ENCODE data around the gene WIPF3. TPM values are rescaled to one million over a fixed set of nuclear protein-coding genes. Genes with fewer than 3 reads are reported as not detected.

WIPF3 gene
- total RNA-seq, 3 donors from 2014 or later, result 0.16 to 3.2 (median 0.66) TPM

GRCh38 chr7:29847916-29848315 is 41.6 kb downstream of the WIPF3 start:
- no peaks in the 10 kb centered on the region for H3K9me3 ChIP-seq
- H3K36me3 ChIP-seq, result no peaks in the 10 kb centered on the region
- DNase-seq (ENCODE audit: low spot score in 2 of 2), result no peak
- no peak overlapping the region for H3K4me3 ChIP-seq
- no peaks in the 10 kb centered on the region for H3K4me1 ChIP-seq
- no peak overlapping the region for H3K27ac ChIP-seq
- intact Hi-C loops (cut with DNase I; ENCODE audit: low total_unique reads), result loop anchor here (5.0 kb wide), 1 partner anchor 401 kb away; no protein-coding TSS in a partner anchor
- H3K27me3 ChIP-seq, result no peaks in the 10 kb centered on the region
- no peak for TF ChIP-seq POLR2A (IDR thresholded peaks at IDR 0.05)
- TF ChIP-seq CTCF (IDR thresholded peaks at IDR 0.05), result no peak

DNA sequence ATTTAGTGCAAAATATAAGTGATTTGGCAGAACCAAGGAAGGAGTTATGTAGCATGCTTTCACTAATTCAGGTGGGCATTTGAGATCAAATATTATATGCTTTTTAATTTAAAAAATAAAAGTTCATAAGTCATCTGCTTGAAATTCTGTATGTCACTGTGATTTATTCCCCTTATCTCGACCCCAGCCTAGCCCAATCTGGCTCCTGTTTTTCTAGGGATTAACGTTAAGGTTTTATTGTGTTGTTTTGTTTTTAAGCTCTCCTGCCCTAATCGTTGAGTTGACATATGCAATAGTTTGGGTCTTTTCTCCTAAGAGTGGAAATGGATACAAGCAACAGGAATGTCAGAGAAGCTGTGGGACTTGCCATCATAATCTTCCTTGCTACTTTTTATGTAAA is 42.6 kb downstream of the WIPF3 start:
- intact Hi-C loops (cut with DNase I; ENCODE audit: low total_unique reads), result loop anchor here (5.0 kb wide), 1 partner anchor 402 kb away; no protein-coding TSS in a partner anchor
- Histone ChIP-seq H3K27me3 (no peaks in the 10 kb centered on the region), H3K36me3 (no peaks in the 10 kb centered on the region), H3K4me3 (no peak overlapping the region), H3K9me3 (no peaks in the 10 kb centered on the region), H3K4me1 (no peaks in the 10 kb centered on the region), H3K27ac (no peak overlapping the region)
- DNase-seq (ENCODE audit: low spot score in 2 of 2), result no peak
- no peak for TF ChIP-seq POLR2AphosphoS5 (IDR thresholded peaks at IDR 0.05)
- TF ChIP-seq CTCF (IDR thresholded peaks at IDR 0.05), result no peak
- no peak for TF ChIP-seq POLR2A (IDR thresholded peaks at IDR 0.05)

DNA sequence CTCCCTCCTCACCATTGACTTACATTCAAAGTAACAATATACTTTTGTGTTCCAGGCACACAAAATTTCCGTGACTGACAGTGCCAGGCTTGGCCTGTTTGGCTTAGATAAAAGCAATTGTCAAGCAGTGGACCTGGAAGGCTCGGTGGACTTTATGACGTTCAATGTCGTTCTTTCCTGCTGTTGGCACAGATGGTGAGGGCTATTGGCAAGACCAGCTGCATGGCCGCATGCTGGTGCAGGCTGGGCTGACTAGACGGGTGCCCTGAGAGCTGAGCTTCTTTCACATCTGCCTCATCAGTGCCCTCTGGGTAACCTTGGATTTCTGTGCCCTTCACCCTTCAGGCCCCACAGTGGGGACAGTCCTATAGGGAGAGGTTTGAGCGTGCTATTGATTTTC is 45.2 kb downstream of the WIPF3 start:
- no peak overlapping the region for H3K27ac ChIP-seq
- TF ChIP-seq POLR2AphosphoS5 (IDR thresholded peaks at IDR 0.05) (no peak), CTCF (IDR thresholded peaks at IDR 0.05) (no peak), POLR2A (IDR thresholded peaks at IDR 0.05) (no peak)
- no peak overlapping the region for H3K4me3 ChIP-seq
- intact Hi-C loops (cut with DNase I; ENCODE audit: low total_unique reads), result no loop called here
- H3K9me3 ChIP-seq, result no peaks in the 10 kb centered on the region
- no peaks in the 10 kb centered on the region for H3K27me3 ChIP-seq
- DNase-seq (ENCODE audit: low spot score in 2 of 2), result no peak
- H3K36me3 ChIP-seq, result no peaks in the 10 kb centered on the region
- no peaks in the 10 kb centered on the region for H3K4me1 ChIP-seq

DNA sequence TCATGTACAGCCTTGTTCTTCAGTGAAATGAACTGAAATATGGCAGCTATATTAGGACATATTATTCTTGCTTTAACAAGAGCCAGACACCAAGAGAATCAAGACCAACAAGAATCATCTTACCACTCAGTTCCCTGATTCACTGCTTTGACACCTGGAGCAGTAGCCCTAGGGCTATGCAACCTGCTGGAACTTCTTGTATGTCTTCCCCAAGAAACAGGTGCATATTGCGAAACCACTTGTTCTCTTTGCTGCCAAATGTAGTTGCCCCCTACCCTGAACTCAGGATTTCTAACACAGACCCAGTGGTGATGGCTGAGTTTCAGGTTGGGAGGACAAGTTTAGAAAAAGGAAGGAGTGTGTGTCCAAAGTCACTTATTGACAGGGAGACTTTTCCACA is 46.1 kb downstream of the WIPF3 start:
- H3K9me3 ChIP-seq, result no peaks in the 10 kb centered on the region

DNA sequence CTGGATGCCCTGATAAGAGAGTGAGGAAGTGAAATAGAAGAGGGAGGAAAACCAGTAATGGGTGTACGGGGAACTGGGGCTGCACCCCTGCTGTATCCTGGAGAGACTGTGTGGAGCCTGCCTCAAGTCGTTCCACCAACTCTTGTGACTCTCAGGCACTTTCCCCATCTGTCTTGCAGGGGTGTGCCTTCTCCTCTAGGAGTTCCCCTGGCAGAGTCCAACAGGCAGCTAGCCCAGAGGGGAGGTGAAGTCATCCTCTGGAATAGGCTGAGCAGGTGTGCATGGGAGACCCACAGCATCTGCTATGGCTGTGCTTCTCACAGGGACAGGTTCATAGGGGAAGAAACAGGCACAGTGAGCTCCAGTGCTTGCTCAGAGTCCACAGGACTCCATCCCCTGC is 46.8 kb downstream of the WIPF3 start:
- no peaks in the 10 kb centered on the region for H3K9me3 ChIP-seq
- intact Hi-C loops (cut with DNase I; ENCODE audit: low total_unique reads), result no loop called here
- no peak for TF ChIP-seq CTCF (IDR thresholded peaks at IDR 0.05)
- no peak for TF ChIP-seq POLR2A (IDR thresholded peaks at IDR 0.05)
- no peak for TF ChIP-seq POLR2AphosphoS5 (IDR thresholded peaks at IDR 0.05)
- no peaks in the 10 kb centered on the region for H3K27me3 ChIP-seq
- no peaks in the 10 kb centered on the region for H3K4me1 ChIP-seq
- H3K27ac ChIP-seq, result no peak overlapping the region
- no peak for DNase-seq (ENCODE audit: low spot score in 2 of 2)
- H3K4me3 ChIP-seq, result no peak overlapping the region
- no peaks in the 10 kb centered on the region for H3K36me3 ChIP-seq

More for the DNA sequence above, 46.1 kb downstream of the WIPF3 start:
- no peak for TF ChIP-seq POLR2A (IDR thresholded peaks at IDR 0.05)
- no peak for TF ChIP-seq POLR2AphosphoS5 (IDR thresholded peaks at IDR 0.05)
- TF ChIP-seq CTCF (IDR thresholded peaks at IDR 0.05), result no peak
- no peak for DNase-seq (ENCODE audit: low spot score in 2 of 2)
- Histone ChIP-seq H3K27ac (no peak overlapping the region), H3K36me3 (no peaks in the 10 kb centered on the region), H3K4me3 (no peak overlapping the region), H3K4me1 (no peaks in the 10 kb centered on the region), H3K27me3 (no peaks in the 10 kb centered on the region)
- intact Hi-C loops (cut with DNase I; ENCODE audit: low total_unique reads), result no loop called here
